Endothelial cell of umbilical vein (primary cell): ENCODE measurements around the gene CAMKMT. TPM values are rescaled to one million over a fixed set of nuclear protein-coding genes. Genes with fewer than 3 reads are reported as not detected.

Experiments used
- BruUV-seq: library from RNA; stranded (reverse); fragments of 400-500 nt; replicated peaks from 2 replicates; lab custom pipeline; 2021; lab: Mats Ljungman, UMichigan
- CTCF ChIA-PET: fragments of 300-600, 350-600 bp; sonication (Branson Sonifier 250); formaldehyde crosslinking; loops from one replicate; lab custom pipeline; 2021; ENCODE audit warnings: antibody characterized with exemption, inconsistent platforms; lab: Charles Lee
- POLR2A ChIA-PET: fragments of 300-600, 350-600 bp; sonication (Branson Sonifier 250); formaldehyde crosslinking; loops from one replicate; lab custom pipeline; 2021; ENCODE audit warnings: antibody characterized with exemption, inconsistent platforms; lab: Charles Lee
- DNase-seq: peaks from one replicate; pipeline ENCODE4 v3.0.0-alpha.2; 2011; ENCODE audit warnings: low read depth, low spot score
- FAIRE-seq: peaks from 2 replicates; lab custom pipeline; 2011; peaks lifted over from hg19 to GRCh38; lab: Jason Lieb, UNC
- H2AFZ ChIP-seq: 2 replicates; pipeline ENCODE4 v1.6.0; 2012; ENCODE audit warnings: low read depth, low read length, control low read depth, inconsistent platforms
- H3K27ac ChIP-seq: 2 replicates; pipeline ENCODE4 v1.5.1; 2011; ENCODE audit warnings: low read depth, mild to moderate bottlenecking, control low read depth, low read length, moderate library complexity; ENCODE audit not compliant: insufficient read depth
- H3K27me3 ChIP-seq, 2 experiments: 2 replicates each; pipeline versions ENCODE4 v1.6.0 to v1.6.1; 2011; ENCODE audit warnings: low read length in 2 of 2, mixed read lengths in 1 of 2; ENCODE audit not compliant: control insufficient read depth in 2 of 2, insufficient read depth in 2 of 2
- H3K36me3 ChIP-seq, 2 experiments: 2 replicates in 1 of 2; 3 replicates in 1 of 2; pipeline ENCODE4 v1.5.1; 2011; ENCODE audit warnings: low read length in 2 of 2, mild to moderate bottlenecking in 1 of 2, moderate library complexity in 1 of 2; ENCODE audit not compliant: control insufficient read depth in 2 of 2, insufficient read depth in 2 of 2; ENCODE audit errors: extremely low read depth in 1 of 2
- H3K4me1 ChIP-seq: 3 replicates; pipeline ENCODE4 v1.5.1; 2011; ENCODE audit warnings: mild to moderate bottlenecking, low read length; ENCODE audit not compliant: control insufficient read depth, insufficient read depth; ENCODE audit errors: extremely low read depth
- H3K4me2 ChIP-seq: 2 replicates; pipeline ENCODE4 v1.6.1; 2011; ENCODE audit warnings: low read length, control low read depth, mixed read lengths; ENCODE audit not compliant: insufficient read depth
- H3K4me3 ChIP-seq, 3 experiments: fragments of 200-600 bp in 1 of 3; sonication (generic), shearing (Covaris generic) in 1 of 3; replicated peaks in 1 of 3; 2 replicates each; pipeline ENCODE4 v1.5.1; 2011 to 2016; ENCODE audit warnings: control low read depth in 3 of 3, low read length in 3 of 3, mild to moderate bottlenecking in 2 of 3, inconsistent platforms in 1 of 3, low read depth in 1 of 3, moderate library complexity in 1 of 3; ENCODE audit not compliant: insufficient read depth in 1 of 3
- H3K79me2 ChIP-seq: 2 replicates; pipeline ENCODE4 v1.6.0; 2012; ENCODE audit warnings: low read length, inconsistent platforms; ENCODE audit not compliant: control insufficient read depth, insufficient read depth
- H3K9ac ChIP-seq: replicated peaks from 2 replicates; pipeline ENCODE3; 2011; ENCODE audit warnings: low read length, control low read depth; ENCODE audit not compliant: insufficient read depth; ENCODE audit errors: extremely low read depth
- H3K9me1 ChIP-seq: replicated peaks from 3 replicates; pipeline ENCODE4 v1.6.0; 2011; ENCODE audit warnings: mild to moderate bottlenecking, low read length; ENCODE audit not compliant: control insufficient read depth, insufficient read depth; ENCODE audit errors: extremely low read depth
- H3K9me3 ChIP-seq: replicated peaks from 2 replicates; pipeline ENCODE4 v1.5.1; 2012; ENCODE audit warnings: low read length, inconsistent platforms; ENCODE audit not compliant: control insufficient read depth, insufficient read depth
- H4K20me1 ChIP-seq: replicated peaks from 2 replicates; pipeline ENCODE3; 2011; ENCODE audit warnings: mild to moderate bottlenecking, low read length; ENCODE audit not compliant: control insufficient read depth, insufficient read depth; ENCODE audit errors: extremely low read depth
- CTCF ChIP-seq, 2 donors: IDR thresholded peaks; 1 replicate in 1 of 2; 2 replicates in 1 of 2; pipeline ENCODE4 v1.5.1; 2011; ENCODE audit warnings: low read length in 2 of 2, mild to moderate bottlenecking in 2 of 2, moderate library complexity in 2 of 2, control low read depth in 1 of 2, inconsistent platforms in 1 of 2, low read depth in 1 of 2; ENCODE audit not compliant: insufficient read depth in 1 of 2; ENCODE audit errors: extremely low read depth in 1 of 2
- FOS ChIP-seq: IDR thresholded peaks from 2 replicates; pipeline ENCODE4 v1.6.1; 2011; ENCODE audit warnings: mild to moderate bottlenecking, low read length, moderate library complexity, borderline replicate concordance; ENCODE audit not compliant: insufficient read depth
- JUN ChIP-seq: IDR thresholded peaks from 2 replicates; pipeline ENCODE4 v1.6.1; 2011; ENCODE audit warnings: borderline replicate concordance, low read depth; ENCODE audit not compliant: insufficient read length, insufficient read depth
- MAX ChIP-seq: IDR thresholded peaks from 2 replicates; pipeline ENCODE4 v1.6.1; 2011; ENCODE audit not compliant: insufficient read depth, insufficient read length
- MYC ChIP-seq: IDR thresholded peaks from one replicate; pipeline ENCODE4 v1.6.1; 2011; ENCODE audit warnings: mild to moderate bottlenecking, low read depth, low read length
- POLR2AphosphoS5 ChIP-seq: IDR thresholded peaks from 2 replicates; pipeline ENCODE4 v1.6.1; 2012; ENCODE audit warnings: low read depth, mild to moderate bottlenecking, control low read depth, low read length, moderate library complexity; ENCODE audit not compliant: insufficient read depth
- dilution Hi-C: fragments of 300-500 bp; cut with MboI; formaldehyde crosslinking; loops from one replicate; pipeline ENCODE4 v1.15.0; 2019; ENCODE audit warnings: low sequenced_read_pairs; ENCODE audit not compliant: extremely low pct_ligation_motif_present
- intact Hi-C: fragments of 100-400 bp; cut with micrococcal nuclease; formaldehyde crosslinking; loops from one replicate; pipeline ENCODE4 v1.10.0; 2022
- polyA plus RNA-seq, 4 experiments: library from polyadenylated mRNA; depleted of rRNA in 3 of 4; stranded (reverse) in 3 of 4; unstranded in 1 of 4; fragments of >200 nt; gene quantifications; 2 replicates each; pipeline versions ENCODE4 v1.2.1 to v1.2.3, GENCODE V29; 2011 to 2012; ENCODE audit warnings: missing spikeins in 1 of 4
- total RNA-seq: library from RNA; stranded (reverse); gene quantifications from 2 replicates; pipeline ENCODE4 v1.2.3, GENCODE V29; 2021

CAMKMT gene
- total and polyA plus RNA-seq, 2 donors (not counting 3 experiments of a cell fraction or from before 2014, with no cell fraction given), result 4.1 to 10.7 TPM

GRCh38 chr2:44813658-44814057, 451.9 kb downstream of the CAMKMT start:
- H3K4me3 ChIP-seq, result no peak overlapping the region
- H3K9me3 ChIP-seq, result no peaks in the 10 kb centered on the region
- BruUV-seq, result no TSS peak
- TF ChIP-seq POLR2AphosphoS5 (no peak), CTCF (IDR thresholded peaks at IDR 0.05; ENCODE audit: extremely low read depth in 1 of 2, insufficient read depth in 1 of 2, low read depth in 1 of 2, low read length in 2 of 2) (no peak), JUN (no peak), MAX (no peak), MYC (no peak)
- no peaks in the 10 kb centered on the region for H4K20me1 ChIP-seq
- no peaks in the 10 kb centered on the region for H3K4me1 ChIP-seq
- H3K9ac ChIP-seq, result no peak overlapping the region
- no peaks in the 10 kb centered on the region for H3K79me2 ChIP-seq
- H3K4me2 ChIP-seq, result no peak overlapping the region
- no peak for FAIRE-seq
- no peak for DNase-seq
- intact Hi-C loops (no loop called here), dilution Hi-C loops (no loop called here)
- H3K9me1 ChIP-seq, result no peaks in the 10 kb centered on the region
- ChIA-PET POLR2A (no interaction called here), CTCF (no interaction called here)
- H3K27ac ChIP-seq, result no peak overlapping the region
- H3K27me3 ChIP-seq, result peaks cover 12 to 14% of the 10 kb centered on the region in 2 experiments
- no peaks in the 10 kb centered on the region for H3K36me3 ChIP-seq
- no peak overlapping the region for H2AFZ ChIP-seq

- Histone ChIP-seq H2AFZ (no peak overlapping the region), H3K27ac (no peak overlapping the region), H3K9me3 (no peaks in the 10 kb centered on the region), H3K4me3 (no peak overlapping the region), H3K36me3 (no peaks in the 10 kb centered on the region), H3K4me2 (no peak overlapping the region), H3K9me1 (no peaks in the 10 kb centered on the region), H4K20me1 (no peaks in the 10 kb centered on the region), H3K9ac (no peak overlapping the region), H3K79me2 (no peaks in the 10 kb centered on the region), H3K27me3 (peaks cover 4 to 8% of the 10 kb centered on the region in 2 experiments), H3K4me1 (no peaks in the 10 kb centered on the region)
- dilution Hi-C loops, result no loop called here
- DNase-seq, result no peak
- ChIA-PET POLR2A (no interaction called here), CTCF (no interaction called here)
- TF ChIP-seq MAX (no peak), FOS (no peak)
- no peak for FAIRE-seq
- intact Hi-C loops, result no loop called here
- no TSS peak for BruUV-seq
Observed at GRCh38 chr2:44817256-44817655, 455.5 kb downstream of the CAMKMT start.
